PFSK-1 (cell line): ENCODE results near the gene DYNLRB2.

Source experiments
- POLR2AphosphoS5 ChIP-seq: IDR thresholded peaks from 2 replicates; pipeline ENCODE4 v1.6.1; 2012; ENCODE audit warnings: low read depth, mild to moderate bottlenecking, control low read depth, low read length, moderate library complexity
- SIN3A ChIP-seq: IDR thresholded peaks from 2 replicates; pipeline ENCODE4 v1.6.1; 2012; ENCODE audit warnings: mild to moderate bottlenecking, low read length, moderate library complexity, borderline replicate concordance; ENCODE audit not compliant: insufficient read depth
- TF ChIP-seq, protein P1 (sequence below), 2 experiments: IDR thresholded peaks; 2 replicates each; pipeline versions ENCODE4 v1.6.1 to v1.8.0; 2011 to 2012; ENCODE audit warnings: low read depth in 2 of 2, low read length in 2 of 2, control low read depth in 1 of 2, inconsistent platforms in 1 of 2, mild to moderate bottlenecking in 1 of 2, moderate library complexity in 1 of 2; ENCODE audit not compliant: insufficient read depth in 1 of 2

- no peak for TF ChIP-seq POLR2AphosphoS5
- TF ChIP-seq, protein P1, sequence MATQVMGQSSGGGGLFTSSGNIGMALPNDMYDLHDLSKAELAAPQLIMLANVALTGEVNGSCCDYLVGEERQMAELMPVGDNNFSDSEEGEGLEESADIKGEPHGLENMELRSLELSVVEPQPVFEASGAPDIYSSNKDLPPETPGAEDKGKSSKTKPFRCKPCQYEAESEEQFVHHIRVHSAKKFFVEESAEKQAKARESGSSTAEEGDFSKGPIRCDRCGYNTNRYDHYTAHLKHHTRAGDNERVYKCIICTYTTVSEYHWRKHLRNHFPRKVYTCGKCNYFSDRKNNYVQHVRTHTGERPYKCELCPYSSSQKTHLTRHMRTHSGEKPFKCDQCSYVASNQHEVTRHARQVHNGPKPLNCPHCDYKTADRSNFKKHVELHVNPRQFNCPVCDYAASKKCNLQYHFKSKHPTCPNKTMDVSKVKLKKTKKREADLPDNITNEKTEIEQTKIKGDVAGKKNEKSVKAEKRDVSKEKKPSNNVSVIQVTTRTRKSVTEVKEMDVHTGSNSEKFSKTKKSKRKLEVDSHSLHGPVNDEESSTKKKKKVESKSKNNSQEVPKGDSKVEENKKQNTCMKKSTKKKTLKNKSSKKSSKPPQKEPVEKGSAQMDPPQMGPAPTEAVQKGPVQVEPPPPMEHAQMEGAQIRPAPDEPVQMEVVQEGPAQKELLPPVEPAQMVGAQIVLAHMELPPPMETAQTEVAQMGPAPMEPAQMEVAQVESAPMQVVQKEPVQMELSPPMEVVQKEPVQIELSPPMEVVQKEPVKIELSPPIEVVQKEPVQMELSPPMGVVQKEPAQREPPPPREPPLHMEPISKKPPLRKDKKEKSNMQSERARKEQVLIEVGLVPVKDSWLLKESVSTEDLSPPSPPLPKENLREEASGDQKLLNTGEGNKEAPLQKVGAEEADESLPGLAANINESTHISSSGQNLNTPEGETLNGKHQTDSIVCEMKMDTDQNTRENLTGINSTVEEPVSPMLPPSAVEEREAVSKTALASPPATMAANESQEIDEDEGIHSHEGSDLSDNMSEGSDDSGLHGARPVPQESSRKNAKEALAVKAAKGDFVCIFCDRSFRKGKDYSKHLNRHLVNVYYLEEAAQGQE (IDR thresholded peaks at IDR 0.05; ENCODE audit: insufficient read depth in 1 of 2, low read depth in 2 of 2, low read length in 2 of 2) = no peak
- TF ChIP-seq SIN3A = no peak
Measured at GRCh38 chr16:80543162-80543561, 2.4 kb downstream of the DYNLRB2 start.
